HepG2 (cell line): Measurements from ENCODE around the gene STYXL1.

Experiments used
- ATF7 ChIP-seq, 2 experiments: fragments of 450-650 bp in 1 of 2; sonication (generic) in 1 of 2; formaldehyde crosslinking in 1 of 2; IDR thresholded peaks; 2 replicates each; pipeline versions ENCODE4 v1.4.0 to v1.6.1; 2016 to 2020; ENCODE audit warnings: antibody characterized with exemption in 1 of 2, mild to moderate bottlenecking in 1 of 2, missing genetic modification reagents in 1 of 2
- JDP2 ChIP-seq: sonication (generic); formaldehyde crosslinking; IDR thresholded peaks from 2 replicates; pipeline ENCODE4 v1.8.1; 2022; ENCODE audit warnings: missing genetic modification reagents, borderline replicate concordance
- ZFX ChIP-seq: sonication (generic); formaldehyde crosslinking; IDR thresholded peaks from 2 replicates; pipeline ENCODE4 v1.4.0; 2020; ENCODE audit warnings: mild to moderate bottlenecking, low read depth, missing genetic modification reagents, moderate library complexity
- ZNF670 ChIP-seq: sonication (generic); formaldehyde crosslinking; IDR thresholded peaks from 2 replicates; pipeline ENCODE4 v1.8.0; 2022; ENCODE audit warnings: mild to moderate bottlenecking, missing genetic modification reagents, borderline replicate concordance
- ZNF777 ChIP-seq: sonication (generic); formaldehyde crosslinking; IDR thresholded peaks from 2 replicates; pipeline ENCODE4 v1.4.0; 2020; ENCODE audit warnings: missing genetic modification reagents
- TF ChIP-seq, protein P1 (sequence below): sonication (generic); formaldehyde crosslinking; IDR thresholded peaks from 2 replicates; pipeline ENCODE4 v1.5.0; 2020; ENCODE audit warnings: mild to moderate bottlenecking, missing genetic modification reagents

GRCh38 chr7:76056241-76056640 is 8.4 kb upstream of the STYXL1 start:
- TF ChIP-seq ZNF777, result no peak
- TF ChIP-seq ZFX, result no peak
- TF ChIP-seq, protein P1, sequence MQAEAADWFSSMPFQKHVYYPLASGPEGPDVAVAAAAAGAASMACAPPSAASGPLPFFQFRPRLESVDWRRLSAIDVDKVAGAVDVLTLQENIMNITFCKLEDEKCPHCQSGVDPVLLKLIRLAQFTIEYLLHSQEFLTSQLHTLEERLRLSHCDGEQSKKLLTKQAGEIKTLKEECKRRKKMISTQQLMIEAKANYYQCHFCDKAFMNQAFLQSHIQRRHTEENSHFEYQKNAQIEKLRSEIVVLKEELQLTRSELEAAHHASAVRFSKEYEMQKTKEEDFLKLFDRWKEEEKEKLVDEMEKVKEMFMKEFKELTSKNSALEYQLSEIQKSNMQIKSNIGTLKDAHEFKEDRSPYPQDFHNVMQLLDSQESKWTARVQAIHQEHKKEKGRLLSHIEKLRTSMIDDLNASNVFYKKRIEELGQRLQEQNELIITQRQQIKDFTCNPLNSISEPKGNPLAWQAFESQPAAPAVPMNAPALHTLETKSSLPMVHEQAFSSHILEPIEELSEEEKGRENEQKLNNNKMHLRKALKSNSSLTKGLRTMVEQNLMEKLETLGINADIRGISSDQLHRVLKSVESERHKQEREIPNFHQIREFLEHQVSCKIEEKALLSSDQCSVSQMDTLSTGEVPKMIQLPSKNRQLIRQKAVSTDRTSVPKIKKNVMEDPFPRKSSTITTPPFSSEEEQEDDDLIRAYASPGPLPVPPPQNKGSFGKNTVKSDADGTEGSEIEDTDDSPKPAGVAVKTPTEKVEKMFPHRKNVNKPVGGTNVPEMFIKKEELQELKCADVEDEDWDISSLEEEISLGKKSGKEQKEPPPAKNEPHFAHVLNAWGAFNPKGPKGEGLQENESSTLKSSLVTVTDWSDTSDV (CRISPR knock-in tag), result no peak
- no peak for TF ChIP-seq ATF7 (IDR thresholded peaks at IDR 0.05)
- TF ChIP-seq ATF7 (CRISPR knock-in tag; IDR thresholded peaks at IDR 0.05), result no peak
- TF ChIP-seq ZNF670 (CRISPR knock-in tag), result no peak
- no peak for TF ChIP-seq JDP2 (CRISPR knock-in tag)
